Heart right ventricle (tissue), 16 donors: ENCODE data around the gene CRHR2. TPM values are rescaled to one million over a fixed set of nuclear protein-coding genes. Genes with fewer than 3 reads are reported as not detected.
"Not testable (repeated sequence)": the region's sequence is repeated elsewhere in the genome, so short reads cannot be mapped to it uniquely, and the experiment has no call there.

Source experiments
- ATAC-seq, 8 donors: fragments of 200-7000 bp; cut with Tn5 transposase; one replicate each; pipeline ENCODE4 v1.9.1; 2020; ENCODE audit warnings: mild to moderate bottlenecking in 8 of 8, moderate library complexity in 8 of 8, moderate number of reproducible peaks in 1 of 8
- DNase-seq, 2 donors: peaks; one replicate each; pipeline ENCODE4 v3.0.0-alpha.2; 2020
- H3K27ac ChIP-seq, 10 donors: fragments of 200-600 bp; sonication (generic) in 2 of 10; one replicate each; pipeline versions ENCODE4 v1.5.0 to v1.8.0; 2020 to 2022; ENCODE audit warnings: mild to moderate bottlenecking in 3 of 10
- H3K27me3 ChIP-seq, 7 donors: fragments of 200-600 bp; one replicate each; pipeline ENCODE4 v1.8.0; 2021 to 2022; ENCODE audit warnings: mild to moderate bottlenecking in 2 of 7
- H3K36me3 ChIP-seq, 9 donors: fragments of 200-600 bp; sonication (generic) in 1 of 9; one replicate each; pipeline versions ENCODE4 v1.5.0 to v1.8.0; 2020 to 2022; ENCODE audit warnings: mild to moderate bottlenecking in 2 of 9
- H3K4me1 ChIP-seq, 9 donors: fragments of 200-600 bp; sonication (generic) in 1 of 9; one replicate each; pipeline versions ENCODE4 v1.5.0 to v1.8.0; 2020 to 2022; ENCODE audit warnings: mild to moderate bottlenecking in 4 of 9
- H3K4me3 ChIP-seq, 10 donors: fragments of 200-600 bp; sonication (generic) in 2 of 10; one replicate each; pipeline versions ENCODE4 v1.5.0 to v1.8.0; 2020 to 2022; ENCODE audit warnings: mild to moderate bottlenecking in 7 of 10, moderate library complexity in 2 of 10
- H3K9me3 ChIP-seq, 11 donors: fragments of 200-600 bp in 10 of 11; sonication (generic) in 2 of 11; one replicate each; pipeline versions ENCODE4 v1.5.0 to v1.8.0; 2013 to 2022; ENCODE audit warnings: mild to moderate bottlenecking in 2 of 11, control low read depth in 1 of 11, moderate library complexity in 1 of 11
- CTCF ChIP-seq, 9 donors: fragments of 200-600 bp; sonication (generic) in 2 of 9; IDR thresholded peaks; one replicate each; pipeline versions ENCODE4 v1.5.0 to v1.8.0; 2021 to 2022; ENCODE audit warnings: antibody characterized with exemption in 9 of 9, mild to moderate bottlenecking in 5 of 9, moderate library complexity in 1 of 9
- WGBS, 2 donors: extraction: QIAGEN DNeasy Blood & Tissue Kit; methylation state at CpG; one replicate each; pipeline ENCODE4 v1.1.7; 2013; ENCODE audit warnings: inconsistent platforms in 1 of 2; 5-methylcytosine and 5-hydroxymethylcytosine counted together
- intact Hi-C, 10 donors: fragments of 100-400 bp; cut with DNase I; formaldehyde crosslinking; loops; one replicate each; pipeline versions ENCODE4 v1.11.1 to v1.14.2; 2022
- polyA plus RNA-seq, 2 donors: library from polyadenylated mRNA; stranded (reverse); fragments of 200-250 nt; gene quantifications; one replicate each; pipeline ENCODE4 v1.2.3, GENCODE V29; 2013
- total RNA-seq, 10 donors: library from RNA; stranded (reverse); fragmentation: NEBNext Ultra II Directional in 3 of 10; extraction: Animal tissue kit (Norgen Biotek cat#: 25700) in 3 of 10; gene quantifications; one replicate each; pipeline versions ENCODE4 v1.2.1 to v1.2.4, GENCODE V29; 2021 to 2023
- donor health status: Arrhythmogenic right ventricular cardiomyopathy.
- donor health status: ischemic (EF 13 %, LVEDD 7.1; RV severe dilation, severe dysfunction).
- donor health status: healthy with polysubstance abuse.
- donor health status: DM: no; HTN: yes; CAD: no.
- donor health status: DM: no; HTN: no; CAD: no.
- donor health status: ischemic (EF 25% LVEDD 6.9; RV normal size, moderate dysfunction).
- donor health status: ischemic (EF 25% LVEDD 5.7; RV mildly dilated, moderate dysfunction).
- donor health status: healthy.
- donor health status: DM: yes; HTN: yes; CAD: no.
- donor health status: Ischemic cardiomyopathy.
- donor health status: ischemic (EF 35%, LVEDD 5.7; RV mildly dilated, moderate dysfunction).
- donor health status: nonischemic (EF 11% LVEDD 7.7; RV severe dilation, severe dysfunction).
- donor health status: DM: yes; HTN: yes; CAD: no.
- donor health status: PGD.
- donor health status: ischemic (EF 29% LVEDD 5.4; RV normal size, mild dysfunction).
- donor health status: nonischemic (EF 23%, LVEDD 6.1; RV moderate dilation, normal function).

The CRHR2 gene
- total and polyA plus RNA-seq, 12 donors, result 0.07 to 1.2 (median 0.28) TPM; not detected in 1

- no peaks in the 10 kb centered on the region for H3K9me3 ChIP-seq
- peaks cover 0 to 19% (median 0%) of the 10 kb centered on the region in 9 donors for H3K36me3 ChIP-seq
- H3K27ac ChIP-seq, result no peak overlapping the region
- no peak for TF ChIP-seq CTCF (IDR thresholded peaks at IDR 0.05)
- no peak overlapping the region for H3K4me3 ChIP-seq
- WGBS, 2 donors, result 78 to 83% methylated on average over 4 of the region's 4 CpGs
- no peaks in the 10 kb centered on the region for H3K4me1 ChIP-seq
- intact Hi-C loops, result no loop called here
- H3K27me3 ChIP-seq, result no peaks in the 10 kb centered on the region
- ATAC-seq (no peak), DNase-seq (no peak)
Measured at GRCh38 chr7:30642789-30643188, 39.5 kb downstream of the CRHR2 start.

GRCh38 chr7:30642322-30642721 is 39.9 kb downstream of the CRHR2 start:
- H3K4me1 ChIP-seq, H3K27ac ChIP-seq, H3K9me3 ChIP-seq, DNase-seq, H3K27me3 ChIP-seq, intact Hi-C loops, ATAC-seq, H3K4me3 ChIP-seq: not testable (repeated sequence)
- H3K36me3 ChIP-seq, result peaks cover 0 to 19% (median 0%) of the 10 kb centered on the region in 9 donors
- 63 to 68% methylated on average over 13 to 15 of the region's 29 CpGs for WGBS, 2 donors

DNA sequence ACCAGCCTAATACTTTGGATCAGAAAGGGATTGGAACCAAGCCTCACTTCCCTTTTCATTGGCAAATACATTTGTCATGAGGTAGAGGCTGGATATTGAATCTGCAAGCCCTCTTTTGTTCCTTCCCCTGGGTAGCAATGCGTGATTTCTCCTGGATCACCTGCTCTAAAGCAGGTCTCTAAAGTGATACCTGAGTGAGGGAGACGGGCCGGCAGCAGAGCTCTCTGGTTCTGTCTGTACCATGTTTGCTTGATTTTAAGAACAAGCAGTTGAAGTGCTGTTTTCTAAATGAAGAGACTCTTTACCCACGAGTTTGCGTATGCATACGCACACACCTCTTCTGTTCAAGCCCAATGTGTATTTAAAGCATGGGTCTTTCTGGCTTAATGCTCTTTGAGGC is 46.5 kb downstream of the CRHR2 start:
- H3K4me1 ChIP-seq, result no peaks in the 10 kb centered on the region

DNA sequence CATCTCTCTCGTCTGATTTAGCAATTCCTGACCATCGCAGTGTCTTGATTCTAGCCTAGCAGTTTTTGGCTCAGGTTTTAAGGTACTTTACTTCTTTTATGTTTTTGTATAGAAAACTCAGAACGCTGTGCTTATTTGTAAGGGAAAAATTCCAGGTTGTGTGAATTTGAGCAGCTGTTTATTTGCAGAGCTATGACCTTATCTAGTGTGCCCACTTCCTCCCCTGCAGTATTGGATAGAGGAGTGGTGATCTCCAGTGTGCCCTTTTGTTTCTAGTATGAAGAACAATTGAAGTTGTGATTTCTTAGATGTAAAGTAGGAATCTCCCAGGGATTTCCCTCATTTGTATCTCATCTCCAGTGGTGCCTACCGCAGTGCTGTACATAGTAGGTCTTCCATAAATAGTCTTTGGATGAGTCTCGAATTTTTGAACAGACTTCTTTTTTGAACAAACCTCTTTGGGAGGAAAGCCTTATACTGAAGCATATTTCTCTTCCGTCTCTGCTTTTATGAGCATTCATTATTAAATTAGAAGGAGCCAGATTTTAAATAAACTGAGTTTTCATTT is 47.5 kb downstream of the CRHR2 start:
- 76 to 92% methylated on average over 6 of the region's 6 CpGs for WGBS, 2 donors
- Histone ChIP-seq H3K4me1 (no peaks in the 10 kb centered on the region), H3K27me3 (no peaks in the 10 kb centered on the region), H3K9me3 (no peaks in the 10 kb centered on the region), H3K4me3 (no peak overlapping the region), H3K36me3 (peaks cover 0 to 70% (median 41%) of the 10 kb centered on the region in 9 donors), H3K27ac (no peak overlapping the region)
- intact Hi-C loops, result no loop called here
- no peak for TF ChIP-seq CTCF (IDR thresholded peaks at IDR 0.05)
- ATAC-seq (no peak), DNase-seq (no peak)

More for the DNA sequence above, 46.5 kb downstream of the CRHR2 start:
- H3K9me3 ChIP-seq, result no peaks in the 10 kb centered on the region
- DNase-seq (no peak), ATAC-seq (no peak)
- no peak overlapping the region for H3K27ac ChIP-seq
- TF ChIP-seq CTCF (IDR thresholded peaks at IDR 0.05), result no peak
- peaks cover 0 to 59% (median 41%) of the 10 kb centered on the region in 9 donors for H3K36me3 ChIP-seq
- intact Hi-C loops, result no loop called here
- H3K4me3 ChIP-seq, result no peak overlapping the region
- H3K27me3 ChIP-seq, result no peaks in the 10 kb centered on the region
- WGBS, 2 donors, result 96 to 98% methylated on average over 6 of the region's 6 CpGs

DNA sequence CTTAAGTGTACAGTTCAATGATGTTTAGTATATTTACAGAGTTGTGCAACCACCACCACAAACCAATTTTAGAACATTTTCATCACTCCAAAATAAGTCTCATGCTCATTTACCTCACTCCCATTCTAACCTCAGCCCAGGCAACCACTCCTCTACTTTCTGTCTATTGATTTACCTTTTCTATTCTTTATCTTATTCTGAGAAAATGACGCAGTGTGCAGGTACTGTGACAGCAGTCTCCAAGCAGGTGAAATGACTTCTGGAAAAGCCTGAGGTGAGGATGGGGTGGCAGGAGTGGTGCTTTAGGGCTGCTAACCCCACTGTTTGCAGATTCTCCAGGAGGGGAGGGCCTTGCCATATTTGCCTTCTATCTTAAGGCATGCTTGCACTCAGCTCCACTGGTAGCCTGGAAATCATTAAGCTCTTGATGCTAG is 48.0 kb downstream of the CRHR2 start:
- Histone ChIP-seq H3K4me1 (no peaks in the 10 kb centered on the region), H3K27me3 (no peaks in the 10 kb centered on the region), H3K4me3 (no peak overlapping the region), H3K36me3 (peaks cover 0 to 75% (median 41%) of the 10 kb centered on the region in 9 donors), H3K9me3 (no peaks in the 10 kb centered on the region), H3K27ac (no peak overlapping the region)
- TF ChIP-seq CTCF (IDR thresholded peaks at IDR 0.05), result no peak
- intact Hi-C loops, result no loop called here
- 95 to 100% methylated on average over 1 of the region's 1 CpG for WGBS, 2 donors
- ATAC-seq (no peak), DNase-seq (no peak)
